ENCODE measurements around the gene CDC16. TPM values are rescaled to one million over a fixed set of nuclear protein-coding genes. Genes with fewer than 3 reads are reported as not detected.

The CDC16 gene
- total and polyA plus RNA-seq, 9 of the 15 experiments (the other 6 are each of a cell fraction or from before 2014, with no cell fraction given) = 23.2 to 102 (median 51.6) TPM

- TF ChIP-seq FOXA3 (CRISPR knock-in tag; conservative IDR thresholded peaks at IDR 0.05 in 1 of 2, IDR thresholded peaks at IDR 0.05 in 1 of 2) (0 out of 4 replicates have a peak, but pooled peaks of 1 of the 2 experiments have one; percentile 8), GATAD2B (IDR thresholded peaks at IDR 0.05; ENCODE audit: borderline replicate concordance) (peak; percentile 77; the same call in 1 of the 2 replicates), NR3C1 (CRISPR knock-in tag; IDR thresholded peaks at IDR 0.05) (no peak), NCOA6 (IDR thresholded peaks at IDR 0.05) (no peak), NFRKB (IDR thresholded peaks at IDR 0.05; ENCODE audit: low read depth) (no peak), ZKSCAN1 (IDR thresholded peaks at IDR 0.05; ENCODE audit: low read depth, low read length) (no peak), DMBX1 (CRISPR knock-in tag; IDR thresholded peaks at IDR 0.05; ENCODE audit: borderline replicate concordance) (no peak), SREBF2 (CRISPR knock-in tag; IDR thresholded peaks at IDR 0.05) (no peak), HBP1 (CRISPR knock-in tag; IDR thresholded peaks at IDR 0.05) (no peak), CTCFL (IDR thresholded peaks at IDR 0.05; ENCODE audit: borderline replicate concordance, insufficient read depth, low read depth, low read length, poor library complexity, severe bottlenecking) (no peak), DACH1 (IDR thresholded peaks at IDR 0.05; ENCODE audit: partially characterized antibody) (no peak), ZNF589 (CRISPR knock-in tag; IDR thresholded peaks at IDR 0.05; ENCODE audit: low read depth) (no peak), DEAF1 (CRISPR knock-in tag; IDR thresholded peaks at IDR 0.05) (no peak), KLF16 (IDR thresholded peaks at IDR 0.05) (no peak; the same call in 1 of the 2 replicates), SMAD1 (IDR thresholded peaks at IDR 0.05; ENCODE audit: low read depth, low read length, partially characterized antibody) (peak; percentile 59), RBM39 (optimal IDR thresholded peaks at IDR 0.05; ENCODE audit: low read depth, low read length) (no peak), HMGXB4 (CRISPR knock-in tag; IDR thresholded peaks at IDR 0.05) (no peak), MTA1 (IDR thresholded peaks at IDR 0.05; ENCODE audit: borderline replicate concordance) (no peak), ZNF277 (CRISPR knock-in tag; IDR thresholded peaks at IDR 0.05; ENCODE audit: borderline replicate concordance) (no peak), TEAD1 (CRISPR knock-in tag; IDR thresholded peaks at IDR 0.05) (peak in 1 of 2 experiments; percentile 71; a peak in 1 of 4 replicates)
These were observed 46.8 kb downstream of the CDC16 start, which contains the start of gene UPF3A (continued) for GRCh38 chr13:114281351-114282040.
